DMS 273 treated with DMSO at 0.1 percent for 48 hours (cell line): ENCODE results near the gene PRRC2B.
"Not testable (repeated sequence)": the region's sequence is repeated elsewhere in the genome, so short reads cannot be mapped to it uniquely, and the experiment has no call there.

Source experiments
- DNase-seq: peaks from one replicate; lab custom pipeline; 2025; lab: John Stamatoyannopoulos, UW

PRRC2B gene

DNA sequence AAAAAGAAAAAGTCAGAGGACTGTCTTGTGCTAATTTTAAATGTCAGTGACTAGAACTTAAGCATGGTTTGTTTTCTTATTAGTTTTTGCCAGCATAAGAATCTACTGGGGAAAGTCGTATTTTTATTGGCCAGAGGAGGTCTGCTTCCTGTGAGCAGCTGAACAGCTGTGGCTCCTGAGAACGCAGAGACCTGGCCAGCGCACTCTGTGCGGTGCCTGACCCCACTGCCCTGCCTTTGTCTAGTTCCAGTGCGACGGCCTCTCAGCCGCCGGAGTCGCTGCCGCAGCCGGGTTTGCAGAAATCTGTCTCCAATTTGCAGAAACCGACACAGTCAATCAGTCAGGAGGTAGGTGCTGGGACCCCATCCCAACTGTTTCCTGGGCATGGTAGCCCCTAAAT lies 42.5 kb downstream of the PRRC2B start:
- DNase-seq = no peak

DNA sequence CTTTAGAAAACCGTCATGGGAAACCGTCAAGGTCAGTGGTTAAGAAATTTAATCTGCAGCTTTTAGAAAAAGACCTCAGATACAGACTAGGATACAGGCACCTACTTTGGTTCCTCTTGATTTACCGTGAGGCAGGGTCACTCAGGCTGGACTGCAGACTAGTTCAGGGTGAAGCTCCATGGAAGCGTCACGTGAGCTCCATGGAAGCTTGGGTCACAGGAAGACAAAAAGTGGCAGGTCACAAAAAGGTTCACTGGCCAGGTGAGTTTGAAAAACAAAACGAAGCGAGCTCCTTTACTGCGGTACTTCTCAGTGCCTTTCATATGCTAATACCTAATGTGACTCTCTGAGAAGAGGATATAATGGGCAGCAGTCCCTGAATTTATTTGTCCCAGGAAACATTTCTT lies 43.0 kb downstream of the PRRC2B start:
- DNase-seq = no peak

GRCh38 chr9:131438190-131438589 lies 44.3 kb downstream of the PRRC2B start:
- DNase-seq = no peak

GRCh38 chr9:131439224-131439623 lies 45.3 kb downstream of the PRRC2B start:
- no peak for DNase-seq

DNA sequence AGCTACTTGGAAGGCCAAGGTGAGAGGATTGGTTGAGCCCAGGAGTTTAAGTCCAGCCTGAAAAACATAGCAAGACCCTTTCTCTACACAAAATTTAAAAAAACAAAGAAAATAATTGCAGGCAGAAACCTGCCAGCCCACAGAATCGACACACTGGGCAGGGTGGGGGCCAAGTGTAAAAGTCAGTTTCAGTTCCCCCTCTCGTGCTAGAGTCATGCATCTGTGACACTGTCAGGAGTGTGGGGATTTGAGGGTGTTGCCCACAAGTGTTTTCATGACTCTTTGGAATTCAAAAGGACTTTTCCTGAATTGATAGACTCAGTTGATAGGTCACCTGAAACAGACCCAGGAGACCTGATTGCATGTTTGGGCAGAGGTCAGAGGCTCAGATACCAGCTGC lies 47.6 kb downstream of the PRRC2B start:
- DNase-seq = no peak

- DNase-seq = no peak
These were observed 48.5 kb downstream of the PRRC2B start for GRCh38 chr9:131442351-131442750.

DNA sequence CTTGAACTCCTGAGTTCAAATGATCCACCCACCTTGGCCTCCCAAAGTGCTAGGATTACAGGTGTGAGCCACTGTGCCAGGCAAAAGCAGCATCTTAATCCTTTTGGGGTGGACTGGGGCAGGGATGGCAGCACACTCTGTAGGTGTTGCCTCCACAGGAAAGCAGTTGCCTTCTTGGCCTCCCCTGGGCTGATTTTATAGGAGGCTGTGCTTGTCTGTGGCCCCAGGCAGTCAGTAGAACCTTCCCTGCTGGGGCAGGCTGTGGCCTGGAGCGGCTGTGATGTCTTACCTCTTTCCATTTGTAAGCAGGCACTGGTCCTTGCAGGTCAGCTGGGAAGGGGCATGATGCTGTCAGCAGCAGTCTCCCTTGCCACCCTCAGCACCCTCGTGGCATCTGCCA lies 49.8 kb downstream of the PRRC2B start:
- no peak for DNase-seq

GRCh38 chr9:131446276-131446675 lies 52.4 kb downstream of the PRRC2B start:
- DNase-seq = no peak

DNA sequence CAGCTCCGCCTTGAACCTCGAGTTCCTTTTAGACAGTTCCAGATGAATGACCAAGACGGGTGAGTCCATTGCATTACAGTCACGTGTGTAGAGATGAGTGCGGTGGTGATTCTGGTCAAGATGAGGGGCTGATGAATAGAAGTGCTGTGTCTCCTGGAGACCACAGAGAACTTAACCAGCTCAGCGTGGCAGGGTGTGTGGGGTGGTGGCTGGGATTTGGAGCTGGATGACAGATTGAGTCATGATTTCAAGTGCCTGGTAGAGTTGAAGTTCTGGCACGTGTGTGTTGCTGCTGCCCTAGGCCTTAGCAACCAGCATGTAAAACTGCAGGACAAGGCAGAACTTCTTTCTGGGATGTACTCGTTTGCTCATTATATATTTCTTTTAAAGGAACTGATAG lies 53.3 kb downstream of the PRRC2B start:
- no peak for DNase-seq

GRCh38 chr9:131447600-131447999 lies 53.7 kb downstream of the PRRC2B start:
- no peak for DNase-seq

- no peak for DNase-seq
These were observed 54.9 kb downstream of the PRRC2B start for GRCh38 chr9:131448818-131449217.

DNA sequence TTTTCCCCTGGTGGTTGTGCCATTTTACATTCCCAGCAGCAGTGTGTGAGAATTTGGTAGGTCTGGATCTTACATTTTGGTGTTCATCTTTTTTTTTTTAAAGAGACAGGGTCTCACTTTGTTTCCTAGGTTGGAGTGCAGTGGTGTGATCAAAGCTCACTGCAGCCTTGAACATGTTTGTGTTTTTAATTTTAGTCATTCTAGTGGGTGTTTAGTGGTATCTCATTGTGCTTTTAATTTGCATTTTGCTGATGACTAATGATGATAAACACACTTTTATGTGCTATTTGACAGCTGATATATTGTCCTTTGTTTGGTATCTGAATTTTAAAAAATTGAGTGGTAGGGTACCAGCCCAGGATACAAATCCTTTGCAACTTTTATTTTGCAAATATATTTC lies 55.4 kb downstream of the PRRC2B start:
- DNase-seq = no peak

DNA sequence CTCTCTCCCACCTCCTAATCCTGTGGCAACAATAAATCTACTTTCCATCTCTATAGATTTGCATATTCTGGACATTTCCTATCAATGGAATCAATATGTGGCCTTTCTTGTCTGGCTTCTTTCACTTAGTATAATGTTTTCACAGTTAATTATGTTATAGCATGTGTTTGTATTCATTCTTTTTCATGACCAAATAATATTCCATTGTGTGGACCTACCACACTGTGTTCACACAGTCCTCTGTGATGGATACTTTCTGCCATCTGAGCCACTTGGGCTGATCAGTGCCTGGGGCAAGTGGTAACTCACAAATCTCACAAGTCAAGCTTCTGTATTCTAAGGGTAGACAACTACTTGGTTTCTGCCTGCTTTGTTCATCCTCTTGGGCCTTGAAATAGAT lies 60.1 kb downstream of the PRRC2B start:
- DNase-seq = no peak

DNA sequence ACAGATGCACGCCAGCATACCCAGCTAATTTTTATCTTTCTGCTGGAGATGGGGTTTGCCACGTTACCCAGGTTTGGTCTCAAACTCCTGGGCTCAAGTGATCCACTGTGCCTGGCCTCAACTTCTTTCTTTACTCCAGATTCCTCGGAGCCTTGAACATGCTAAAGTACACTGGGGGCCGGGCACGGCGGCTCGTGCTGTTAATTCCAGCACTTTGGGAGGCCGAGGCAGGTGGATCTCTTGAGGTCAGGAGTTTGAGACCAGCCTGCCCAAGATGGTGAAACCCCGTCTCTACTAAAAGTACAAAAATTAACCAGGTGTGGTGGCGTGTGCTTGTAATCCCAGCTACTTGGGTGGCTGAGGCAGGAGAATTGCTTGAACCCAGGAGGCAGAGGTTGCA lies 61.8 kb downstream of the PRRC2B start:
- not testable (repeated sequence) for DNase-seq

DNA sequence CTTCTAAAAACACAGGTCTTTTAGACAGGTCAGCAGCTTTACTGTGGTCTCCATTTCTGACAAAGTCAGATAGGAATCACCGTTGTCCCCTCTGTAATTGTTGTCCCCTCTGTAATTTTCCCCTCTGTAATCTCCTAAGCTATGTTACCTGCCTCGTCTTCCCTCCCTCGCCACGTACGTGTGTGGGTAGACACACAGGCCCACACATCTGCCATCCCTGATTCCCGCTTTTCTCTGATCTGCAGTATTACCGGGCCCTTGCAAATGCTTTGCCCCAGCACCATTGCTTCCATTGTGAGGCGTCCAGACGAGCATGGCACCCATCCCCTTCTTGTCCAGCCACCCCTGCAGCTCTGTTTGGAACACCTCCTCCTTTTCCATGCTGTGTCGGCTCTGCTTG lies 63.9 kb downstream of the PRRC2B start:
- DNase-seq = no peak

DNA sequence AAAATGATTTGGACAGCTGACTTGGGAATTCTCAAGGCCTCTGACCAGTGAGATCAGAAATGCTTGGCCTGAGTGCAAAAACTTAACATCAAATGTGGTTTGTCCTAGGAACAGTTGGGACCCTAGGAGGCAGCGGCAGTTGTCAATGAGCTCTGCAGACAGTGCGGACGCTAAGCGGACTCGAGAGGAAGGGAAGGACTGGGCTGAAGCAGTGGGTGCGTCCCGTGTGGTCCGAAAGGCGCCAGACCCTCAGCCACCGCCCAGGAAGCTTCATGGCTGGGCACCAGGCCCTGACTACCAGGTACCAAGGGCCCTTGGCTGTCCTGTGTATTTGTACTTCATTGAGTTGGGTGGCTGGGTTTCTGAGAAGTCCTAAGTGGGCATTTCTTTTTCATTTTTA lies 65.2 kb downstream of the PRRC2B start:
- no peak for DNase-seq

DNA sequence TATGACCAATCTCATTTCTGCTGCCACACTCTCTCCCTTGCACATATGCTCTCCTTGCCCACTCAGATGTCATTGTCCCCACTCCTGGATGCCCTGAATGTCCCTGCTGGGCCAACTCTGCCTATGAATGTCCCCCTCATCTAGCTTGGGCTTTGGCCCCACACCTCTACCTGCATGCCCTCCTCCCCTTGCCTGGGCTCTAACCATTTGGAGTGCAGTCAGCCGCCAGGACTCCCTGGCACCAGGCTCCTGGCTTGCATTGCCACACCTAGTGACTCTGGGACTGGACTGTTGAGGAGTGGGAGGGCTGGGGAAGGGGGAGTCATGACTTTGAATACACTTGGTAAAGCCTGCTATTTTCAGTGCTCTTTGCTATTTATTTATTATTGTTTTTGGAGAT lies 67.3 kb downstream of the PRRC2B start:
- DNase-seq = no peak

- no peak for DNase-seq
These were observed 70.6 kb downstream of the PRRC2B start for GRCh38 chr9:131464354-131465000.

- DNase-seq = no peak
These were observed 71.5 kb downstream of the PRRC2B start for GRCh38 chr9:131465401-131465800.

DNA sequence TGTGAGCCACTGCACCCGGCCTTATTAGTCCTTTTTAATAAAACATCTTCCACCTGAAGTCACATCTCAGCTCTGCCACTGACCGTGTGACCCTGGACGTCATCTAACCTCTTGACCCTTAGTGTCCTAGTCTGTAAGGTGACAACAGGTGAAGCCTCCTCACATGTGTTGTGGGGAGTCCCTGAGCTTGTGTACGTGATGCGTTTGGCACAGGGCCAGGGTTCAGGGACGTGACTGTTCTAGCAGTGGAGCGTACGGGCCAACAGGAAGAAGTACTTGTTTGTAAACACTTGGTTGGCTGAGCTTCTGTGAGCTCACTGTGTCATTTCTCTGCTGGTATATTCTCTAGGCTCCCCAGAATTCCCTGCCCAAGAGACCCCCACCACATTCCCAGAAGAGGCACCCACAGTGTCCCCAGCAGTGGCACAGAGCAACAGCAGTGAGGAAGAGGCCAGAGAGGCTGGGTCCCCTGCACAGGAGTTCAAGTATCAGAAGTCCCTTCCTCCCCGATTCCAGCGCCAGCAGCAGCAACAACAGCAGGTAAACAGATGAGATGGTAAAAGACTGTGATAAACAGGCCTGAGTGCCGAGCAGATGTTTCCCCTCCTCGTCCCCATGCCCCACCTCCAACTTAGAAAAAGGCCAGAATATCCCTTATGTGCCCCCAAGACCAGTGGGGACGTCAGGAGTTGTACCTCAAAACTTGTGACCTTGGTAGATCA lies 73.5 kb downstream of the PRRC2B start:
- DNase-seq = no peak

GRCh38 chr9:131468031-131468430 lies 74.1 kb downstream of the PRRC2B start:
- no peak for DNase-seq

GRCh38 chr9:131469356-131469755 lies 75.5 kb downstream of the PRRC2B start:
- no peak for DNase-seq

- no peak for DNase-seq
These were observed 76.1 kb downstream of the PRRC2B start for GRCh38 chr9:131469951-131470350.

GRCh38 chr9:131470581-131470991 lies 76.7 kb downstream of the PRRC2B start:
- DNase-seq = no peak
